DND-41 (cell line): ENCODE data around the gene RALGDS.

ENCODE experiments used
- ATAC-seq: fragments of 200-7000 bp; cut with Tn5 transposase; 3 replicates; pipeline ENCODE4 v1.9.1; 2021; ENCODE audit warnings: low read depth; ENCODE audit not compliant: insufficient read depth
- DNase-seq: peaks from one replicate; pipeline ENCODE4 v3.0.0-alpha.2; 2020
- H2AFZ ChIP-seq: 2 replicates; pipeline ENCODE4 v1.6.0; 2012; ENCODE audit warnings: low read depth, low read length
- H3K27ac ChIP-seq: 2 replicates; pipeline ENCODE4 v1.5.1; 2012; ENCODE audit warnings: low read length, inconsistent platforms
- H3K27me3 ChIP-seq: fragments of 200-600 bp; sonication (generic); 2 replicates; pipeline ENCODE4 v1.6.0; 2012; ENCODE audit warnings: low read length, mild to moderate bottlenecking, inconsistent platforms; ENCODE audit not compliant: insufficient read depth, poor library complexity
- H3K36me3 ChIP-seq: 2 replicates; pipeline ENCODE4 v1.5.1; 2012; ENCODE audit warnings: low read length, inconsistent platforms; ENCODE audit not compliant: insufficient read depth
- H3K4me1 ChIP-seq: 2 replicates; pipeline ENCODE4 v1.5.1; 2012; ENCODE audit warnings: mild to moderate bottlenecking, low read length; ENCODE audit not compliant: insufficient read depth
- H3K4me2 ChIP-seq: 2 replicates; pipeline ENCODE4 v1.6.0; 2012; ENCODE audit warnings: mild to moderate bottlenecking, moderate library complexity, low read length, inconsistent platforms; ENCODE audit not compliant: insufficient read depth
- H3K4me3 ChIP-seq, 2 experiments: fragments of 200-600 bp in 1 of 2; shearing (Covaris generic) in 1 of 2; 2 replicates each; pipeline ENCODE4 v1.5.1; 2012 to 2016; ENCODE audit warnings: inconsistent platforms in 2 of 2, low read length in 2 of 2, mild to moderate bottlenecking in 2 of 2, low read depth in 1 of 2, moderate library complexity in 1 of 2
- H3K79me2 ChIP-seq: 2 replicates; pipeline ENCODE4 v1.6.0; 2012; ENCODE audit warnings: low read length, inconsistent platforms; ENCODE audit not compliant: insufficient read depth
- H3K9ac ChIP-seq: 2 replicates; pipeline ENCODE4 v1.6.0; 2012; ENCODE audit warnings: low read depth, mild to moderate bottlenecking, inconsistent platforms, low read length, moderate library complexity
- H3K9me3 ChIP-seq: 2 replicates; pipeline ENCODE4 v1.5.1; 2012; ENCODE audit warnings: low read length, moderate library complexity, mild to moderate bottlenecking, inconsistent platforms; ENCODE audit not compliant: insufficient read depth, severe bottlenecking
- H4K20me1 ChIP-seq: 2 replicates; pipeline ENCODE4 v1.6.0; 2012; ENCODE audit warnings: low read length; ENCODE audit not compliant: insufficient read depth
- CTCF ChIP-seq: IDR thresholded peaks from 2 replicates; pipeline ENCODE4 v1.5.1; 2012; ENCODE audit warnings: borderline replicate concordance, low read length, moderate library complexity, mild to moderate bottlenecking; ENCODE audit not compliant: poor library complexity, severe bottlenecking; ENCODE audit errors: extremely low read depth
- EZH2 ChIP-seq: IDR thresholded peaks from 3 replicates; pipeline ENCODE4 v1.6.1; 2012; ENCODE audit warnings: borderline replicate concordance, low read depth, mild to moderate bottlenecking, moderate library complexity, low read length, inconsistent platforms; ENCODE audit not compliant: severe bottlenecking

Gene RALGDS

DNA sequence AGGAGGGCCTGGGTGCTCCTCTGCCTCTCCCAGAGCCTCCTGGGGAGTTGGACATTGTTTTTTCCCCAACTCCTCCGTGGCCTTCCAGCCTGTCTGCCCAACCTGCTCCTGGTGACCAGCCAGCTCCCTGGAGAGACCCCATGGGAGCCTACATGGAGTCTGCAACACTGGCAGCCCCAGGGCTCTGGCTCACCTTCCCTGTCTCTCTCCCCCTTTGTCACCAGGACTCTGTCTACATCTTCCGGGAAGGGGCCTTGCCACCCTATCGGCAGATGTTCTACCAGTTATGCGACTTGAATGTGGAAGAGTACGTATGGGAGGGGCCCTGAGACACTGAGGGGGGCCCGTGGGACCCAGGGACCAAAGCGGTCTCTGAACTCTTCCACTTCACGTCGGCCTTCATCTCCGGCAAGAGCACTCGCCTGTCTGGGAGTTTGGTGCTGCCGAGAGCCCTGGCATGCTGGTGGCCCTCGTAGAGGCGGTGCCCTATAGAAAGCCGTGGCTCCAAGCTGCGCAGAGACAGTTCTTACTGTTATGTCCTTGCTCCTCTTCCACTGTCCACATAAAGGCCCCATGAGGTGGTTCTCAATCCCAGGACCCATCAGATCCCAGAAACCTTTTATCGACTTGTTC, 65.1 kb downstream of the RALGDS start:
- H2AFZ ChIP-seq = no peak overlapping the region
- H3K27me3 ChIP-seq = no peaks in the 10 kb centered on the region
- peaks cover 5% of the 10 kb centered on the region; the same call in 1 of the 2 replicates for H4K20me1 ChIP-seq
- no peak overlapping the region for H3K4me2 ChIP-seq
- no peak overlapping the region for H3K4me3 ChIP-seq
- no peak for TF ChIP-seq CTCF
- no peak for TF ChIP-seq EZH2
- peaks cover 69% of the 10 kb centered on the region for H3K36me3 ChIP-seq
- no peak overlapping the region for H3K27ac ChIP-seq
- no peak for DNase-seq
- no peak overlapping the region for H3K9ac ChIP-seq
- no peaks in the 10 kb centered on the region for H3K4me1 ChIP-seq
- H3K79me2 ChIP-seq = no peaks in the 10 kb centered on the region
- H3K9me3 ChIP-seq = no peaks in the 10 kb centered on the region
- ATAC-seq = no peak

GRCh38 chr9:133054966-133055365, 66.1 kb downstream of the RALGDS start:
- Histone ChIP-seq H3K9ac (no peak overlapping the region), H2AFZ (no peak overlapping the region), H3K27me3 (no peaks in the 10 kb centered on the region)

DNA sequence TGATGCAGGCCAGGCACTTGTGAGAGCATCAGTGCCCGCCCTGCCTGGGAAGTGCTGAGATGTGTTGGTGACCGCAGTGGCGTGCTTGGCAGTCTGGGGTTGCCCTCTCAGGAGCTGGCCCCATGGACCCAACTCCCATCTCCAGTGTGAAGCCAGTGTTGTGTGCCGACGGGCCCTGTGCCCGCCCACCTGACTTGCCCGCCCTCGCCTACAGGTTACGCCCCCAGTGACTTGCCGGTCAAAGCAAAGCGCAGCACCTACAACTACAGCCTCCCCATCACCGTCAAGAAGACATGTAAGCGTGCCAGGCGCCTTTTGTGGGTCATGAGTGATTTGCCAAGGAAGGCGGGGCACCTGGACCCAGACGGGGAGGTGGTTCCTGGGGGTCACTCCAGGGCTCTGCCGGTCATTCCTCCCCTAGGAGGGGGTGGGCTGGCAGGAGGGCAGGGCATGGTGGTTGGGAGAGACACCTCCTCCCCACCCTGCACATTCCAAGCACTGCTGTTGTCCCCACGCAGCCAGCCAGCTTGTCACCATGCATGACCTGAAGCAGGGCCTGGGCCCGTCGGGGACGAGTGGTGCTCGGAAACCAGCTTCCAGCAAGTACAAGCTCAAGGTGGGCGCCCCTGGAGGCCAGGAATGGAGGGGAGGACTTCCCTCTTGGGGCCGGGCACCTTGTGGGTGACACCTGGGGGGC, 66.7 kb downstream of the RALGDS start:
- no peak for ATAC-seq
- Histone ChIP-seq H4K20me1 (peaks cover 5% of the 10 kb centered on the region; the same call in 1 of the 2 replicates), H3K4me3 (no peak overlapping the region), H2AFZ (no peak overlapping the region), H3K27ac (no peak overlapping the region), H3K9me3 (no peaks in the 10 kb centered on the region), H3K4me2 (no peak overlapping the region), H3K4me1 (no peaks in the 10 kb centered on the region), H3K36me3 (peaks cover 84% of the 10 kb centered on the region), H3K79me2 (no peaks in the 10 kb centered on the region), H3K27me3 (no peaks in the 10 kb centered on the region), H3K9ac (no peak overlapping the region)
- TF ChIP-seq EZH2 (no peak), CTCF (no peak)
- no peak for DNase-seq

More at GRCh38 chr9:133054966-133055365, 66.1 kb downstream of the RALGDS start:
- H3K36me3 ChIP-seq = peaks cover 78% of the 10 kb centered on the region
- no peaks in the 10 kb centered on the region for H3K9me3 ChIP-seq
- H3K79me2 ChIP-seq = no peaks in the 10 kb centered on the region
- no peaks in the 10 kb centered on the region for H3K4me1 ChIP-seq
- peaks cover 5% of the 10 kb centered on the region; the same call in 1 of the 2 replicates for H4K20me1 ChIP-seq
- DNase-seq = no peak
- no peak overlapping the region for H3K4me2 ChIP-seq
- ATAC-seq = no peak
- no peak overlapping the region for H3K4me3 ChIP-seq
- TF ChIP-seq CTCF = no peak
- H3K27ac ChIP-seq = no peak overlapping the region
